HepG2 (cell line): ENCODE data around the gene IL21R. TPM values are rescaled to one million over a fixed set of nuclear protein-coding genes. Genes with fewer than 3 reads are reported as not detected.
A peak's percentile ranks its signal among the peaks of the same experiment; 100 is the strongest.

Experiments used
- ARID2 ChIP-seq: sonication (generic); formaldehyde crosslinking; IDR thresholded peaks from 2 replicates; pipeline ENCODE4 v1.8.1; 2022; ENCODE audit warnings: mild to moderate bottlenecking, missing genetic modification reagents, borderline replicate concordance
- EP300 ChIP-seq, 3 experiments: sonication (generic) in 1 of 3; formaldehyde crosslinking in 1 of 3; IDR thresholded peaks; 2 replicates each; pipeline versions ENCODE4 v1.5.1 to v1.6.1; 2011 to 2020; ENCODE audit warnings: low read depth in 2 of 3, low read length in 2 of 3, borderline replicate concordance in 1 of 3, improper control_type of control experiment in 1 of 3, mild to moderate bottlenecking in 1 of 3, missing genetic modification reagents in 1 of 3, moderate library complexity in 1 of 3
- MIXL1 ChIP-seq: IDR thresholded peaks from 2 replicates; pipeline ENCODE4 v1.6.1; 2016
- MTA1 ChIP-seq: sonication (generic); formaldehyde crosslinking; IDR thresholded peaks from 2 replicates; pipeline ENCODE4 v1.4.0; 2020; ENCODE audit warnings: missing genetic modification reagents, mild to moderate bottlenecking, borderline replicate concordance
- ZC3H13 ChIP-seq: sonication (generic); formaldehyde crosslinking; IDR thresholded peaks from 2 replicates; pipeline ENCODE4 v1.8.1; 2023; ENCODE audit warnings: mild to moderate bottlenecking, missing genetic modification reagents, moderate library complexity
- ZFP1 ChIP-seq: IDR thresholded peaks from 2 replicates; pipeline ENCODE4 v1.6.1; 2016
- polyA plus RNA-seq, 8 experiments: library from polyadenylated mRNA; depleted of rRNA in 3 of 8; stranded (reverse) in 7 of 8; unstranded in 1 of 8; fragments of >200 nt; fragmentation: Illumina TruSeq in 4 of 8; extraction: Trizol in 4 of 8; gene quantifications; 2 replicates each; pipeline versions ENCODE4 v1.2.1 to v1.2.3, GENCODE V29; 2011 to 2016; ENCODE audit warnings: low read depth in 4 of 8, missing spikeins in 1 of 8, mixed read lengths in 1 of 8; ENCODE audit not compliant: insufficient read depth in 1 of 8
- total RNA-seq, 5 experiments: library from RNA; depleted of rRNA; stranded (reverse); fragments of >200 nt; fragmentation: Illumina TruSeq; extraction: Trizol; gene quantifications; 2 replicates each; pipeline ENCODE4 v1.2.3, GENCODE V29; 2016; ENCODE audit warnings: low read depth in 1 of 5
- TF ChIP-seq, protein P1 (sequence below): sonication (generic); formaldehyde crosslinking; IDR thresholded peaks from 2 replicates; pipeline ENCODE4 v1.4.0; 2020; ENCODE audit warnings: missing genetic modification reagents
- TF ChIP-seq, protein P2 (sequence below): sonication (generic); formaldehyde crosslinking; IDR thresholded peaks from 2 replicates; pipeline ENCODE4 v1.4.0; 2020; ENCODE audit warnings: missing genetic modification reagents, borderline replicate concordance
- TF ChIP-seq, protein P3 (sequence below): sonication (generic); formaldehyde crosslinking; IDR thresholded peaks from 2 replicates; pipeline ENCODE4 v1.4.0; 2020; ENCODE audit warnings: missing genetic modification reagents
- TF ChIP-seq, protein P4 (sequence below): sonication (generic); formaldehyde crosslinking; IDR thresholded peaks from 2 replicates; pipeline ENCODE4 v1.4.0; 2020; ENCODE audit warnings: mild to moderate bottlenecking, missing genetic modification reagents

Gene IL21R
- total and polyA plus RNA-seq, 2 of the 13 experiments (the other 11 are each of a cell fraction or from before 2014, with no cell fraction given): 0.49 to 0.64 TPM

DNA sequence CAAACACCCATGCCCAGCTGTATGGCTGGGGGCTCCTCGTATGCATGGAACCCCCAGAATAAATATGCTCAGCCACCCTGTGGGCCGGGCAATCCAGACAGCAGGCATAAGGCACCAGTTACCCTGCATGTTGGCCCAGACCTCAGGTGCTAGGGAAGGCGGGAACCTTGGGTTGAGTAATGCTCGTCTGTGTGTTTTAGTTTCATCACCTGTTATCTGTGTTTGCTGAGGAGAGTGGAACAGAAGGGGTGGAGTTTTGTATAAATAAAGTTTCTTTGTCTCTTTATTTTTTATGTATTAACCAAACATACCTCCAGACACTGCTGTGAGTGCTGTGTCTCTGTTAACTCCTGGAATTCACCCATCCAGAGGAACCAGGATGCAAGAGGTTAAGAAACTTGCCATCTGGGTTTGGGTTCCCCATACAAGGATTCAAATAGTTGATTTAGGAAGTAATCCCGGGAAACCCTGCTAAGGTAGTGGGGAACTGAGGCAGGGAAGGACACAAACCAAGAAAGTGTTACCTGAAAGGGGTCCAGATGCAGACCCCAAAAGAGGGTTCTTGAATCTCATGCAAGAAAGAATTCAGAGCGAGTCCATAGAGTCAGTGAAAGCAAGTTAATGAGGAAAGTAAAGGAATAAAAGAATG is 37.4 kb upstream of the IL21R start (continued):
- TF ChIP-seq, protein P1, sequence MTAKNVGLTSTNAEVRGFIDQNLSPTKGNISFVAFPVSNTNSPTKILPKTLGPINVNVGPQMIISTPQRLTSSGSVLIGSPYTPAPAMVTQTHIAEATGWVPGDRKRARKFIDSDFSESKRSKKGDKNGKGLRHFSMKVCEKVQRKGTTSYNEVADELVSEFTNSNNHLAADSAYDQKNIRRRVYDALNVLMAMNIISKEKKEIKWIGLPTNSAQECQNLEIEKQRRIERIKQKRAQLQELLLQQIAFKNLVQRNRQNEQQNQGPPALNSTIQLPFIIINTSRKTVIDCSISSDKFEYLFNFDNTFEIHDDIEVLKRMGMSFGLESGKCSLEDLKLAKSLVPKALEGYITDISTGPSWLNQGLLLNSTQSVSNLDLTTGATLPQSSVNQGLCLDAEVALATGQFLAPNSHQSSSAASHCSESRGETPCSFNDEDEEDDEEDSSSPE (CRISPR knock-in tag): peak; percentile 95
- TF ChIP-seq ZFP1 (CRISPR knock-in tag) (peak; percentile 71; the same call in 1 of the 2 replicates), MTA1 (CRISPR knock-in tag) (peak; percentile 82), EP300 (IDR thresholded peaks at IDR 0.05; ENCODE audit: low read depth in 2 of 2, low read length in 2 of 2) (peak; percentile 65 to 93; a peak in 3 of 4 replicates), EP300 (CRISPR knock-in tag; IDR thresholded peaks at IDR 0.05; ENCODE audit: borderline replicate concordance) (peak; percentile 72; the same call in 1 of the 2 replicates), ARID2 (CRISPR knock-in tag) (no peak), ZC3H13 (peak; percentile 75; the same call in 1 of the 2 replicates), MIXL1 (CRISPR knock-in tag) (peak; percentile 38; the same call in 1 of the 2 replicates)
- TF ChIP-seq, protein P2, sequence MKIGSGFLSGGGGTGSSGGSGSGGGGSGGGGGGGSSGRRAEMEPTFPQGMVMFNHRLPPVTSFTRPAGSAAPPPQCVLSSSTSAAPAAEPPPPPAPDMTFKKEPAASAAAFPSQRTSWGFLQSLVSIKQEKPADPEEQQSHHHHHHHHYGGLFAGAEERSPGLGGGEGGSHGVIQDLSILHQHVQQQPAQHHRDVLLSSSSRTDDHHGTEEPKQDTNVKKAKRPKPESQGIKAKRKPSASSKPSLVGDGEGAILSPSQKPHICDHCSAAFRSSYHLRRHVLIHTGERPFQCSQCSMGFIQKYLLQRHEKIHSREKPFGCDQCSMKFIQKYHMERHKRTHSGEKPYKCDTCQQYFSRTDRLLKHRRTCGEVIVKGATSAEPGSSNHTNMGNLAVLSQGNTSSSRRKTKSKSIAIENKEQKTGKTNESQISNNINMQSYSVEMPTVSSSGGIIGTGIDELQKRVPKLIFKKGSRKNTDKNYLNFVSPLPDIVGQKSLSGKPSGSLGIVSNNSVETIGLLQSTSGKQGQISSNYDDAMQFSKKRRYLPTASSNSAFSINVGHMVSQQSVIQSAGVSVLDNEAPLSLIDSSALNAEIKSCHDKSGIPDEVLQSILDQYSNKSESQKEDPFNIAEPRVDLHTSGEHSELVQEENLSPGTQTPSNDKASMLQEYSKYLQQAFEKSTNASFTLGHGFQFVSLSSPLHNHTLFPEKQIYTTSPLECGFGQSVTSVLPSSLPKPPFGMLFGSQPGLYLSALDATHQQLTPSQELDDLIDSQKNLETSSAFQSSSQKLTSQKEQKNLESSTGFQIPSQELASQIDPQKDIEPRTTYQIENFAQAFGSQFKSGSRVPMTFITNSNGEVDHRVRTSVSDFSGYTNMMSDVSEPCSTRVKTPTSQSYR (CRISPR knock-in tag): peak; percentile 23; the same call in 1 of the 2 replicates
- TF ChIP-seq, protein P3, sequence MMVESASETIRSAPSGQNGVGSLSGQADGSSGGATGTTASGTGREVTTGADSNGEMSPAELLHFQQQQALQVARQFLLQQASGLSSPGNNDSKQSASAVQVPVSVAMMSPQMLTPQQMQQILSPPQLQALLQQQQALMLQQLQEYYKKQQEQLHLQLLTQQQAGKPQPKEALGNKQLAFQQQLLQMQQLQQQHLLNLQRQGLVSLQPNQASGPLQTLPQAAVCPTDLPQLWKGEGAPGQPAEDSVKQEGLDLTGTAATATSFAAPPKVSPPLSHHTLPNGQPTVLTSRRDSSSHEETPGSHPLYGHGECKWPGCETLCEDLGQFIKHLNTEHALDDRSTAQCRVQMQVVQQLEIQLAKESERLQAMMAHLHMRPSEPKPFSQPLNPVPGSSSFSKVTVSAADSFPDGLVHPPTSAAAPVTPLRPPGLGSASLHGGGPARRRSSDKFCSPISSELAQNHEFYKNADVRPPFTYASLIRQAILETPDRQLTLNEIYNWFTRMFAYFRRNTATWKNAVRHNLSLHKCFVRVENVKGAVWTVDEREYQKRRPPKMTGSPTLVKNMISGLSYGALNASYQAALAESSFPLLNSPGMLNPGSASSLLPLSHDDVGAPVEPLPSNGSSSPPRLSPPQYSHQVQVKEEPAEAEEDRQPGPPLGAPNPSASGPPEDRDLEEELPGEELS: peak; percentile 91
- TF ChIP-seq, protein P4, sequence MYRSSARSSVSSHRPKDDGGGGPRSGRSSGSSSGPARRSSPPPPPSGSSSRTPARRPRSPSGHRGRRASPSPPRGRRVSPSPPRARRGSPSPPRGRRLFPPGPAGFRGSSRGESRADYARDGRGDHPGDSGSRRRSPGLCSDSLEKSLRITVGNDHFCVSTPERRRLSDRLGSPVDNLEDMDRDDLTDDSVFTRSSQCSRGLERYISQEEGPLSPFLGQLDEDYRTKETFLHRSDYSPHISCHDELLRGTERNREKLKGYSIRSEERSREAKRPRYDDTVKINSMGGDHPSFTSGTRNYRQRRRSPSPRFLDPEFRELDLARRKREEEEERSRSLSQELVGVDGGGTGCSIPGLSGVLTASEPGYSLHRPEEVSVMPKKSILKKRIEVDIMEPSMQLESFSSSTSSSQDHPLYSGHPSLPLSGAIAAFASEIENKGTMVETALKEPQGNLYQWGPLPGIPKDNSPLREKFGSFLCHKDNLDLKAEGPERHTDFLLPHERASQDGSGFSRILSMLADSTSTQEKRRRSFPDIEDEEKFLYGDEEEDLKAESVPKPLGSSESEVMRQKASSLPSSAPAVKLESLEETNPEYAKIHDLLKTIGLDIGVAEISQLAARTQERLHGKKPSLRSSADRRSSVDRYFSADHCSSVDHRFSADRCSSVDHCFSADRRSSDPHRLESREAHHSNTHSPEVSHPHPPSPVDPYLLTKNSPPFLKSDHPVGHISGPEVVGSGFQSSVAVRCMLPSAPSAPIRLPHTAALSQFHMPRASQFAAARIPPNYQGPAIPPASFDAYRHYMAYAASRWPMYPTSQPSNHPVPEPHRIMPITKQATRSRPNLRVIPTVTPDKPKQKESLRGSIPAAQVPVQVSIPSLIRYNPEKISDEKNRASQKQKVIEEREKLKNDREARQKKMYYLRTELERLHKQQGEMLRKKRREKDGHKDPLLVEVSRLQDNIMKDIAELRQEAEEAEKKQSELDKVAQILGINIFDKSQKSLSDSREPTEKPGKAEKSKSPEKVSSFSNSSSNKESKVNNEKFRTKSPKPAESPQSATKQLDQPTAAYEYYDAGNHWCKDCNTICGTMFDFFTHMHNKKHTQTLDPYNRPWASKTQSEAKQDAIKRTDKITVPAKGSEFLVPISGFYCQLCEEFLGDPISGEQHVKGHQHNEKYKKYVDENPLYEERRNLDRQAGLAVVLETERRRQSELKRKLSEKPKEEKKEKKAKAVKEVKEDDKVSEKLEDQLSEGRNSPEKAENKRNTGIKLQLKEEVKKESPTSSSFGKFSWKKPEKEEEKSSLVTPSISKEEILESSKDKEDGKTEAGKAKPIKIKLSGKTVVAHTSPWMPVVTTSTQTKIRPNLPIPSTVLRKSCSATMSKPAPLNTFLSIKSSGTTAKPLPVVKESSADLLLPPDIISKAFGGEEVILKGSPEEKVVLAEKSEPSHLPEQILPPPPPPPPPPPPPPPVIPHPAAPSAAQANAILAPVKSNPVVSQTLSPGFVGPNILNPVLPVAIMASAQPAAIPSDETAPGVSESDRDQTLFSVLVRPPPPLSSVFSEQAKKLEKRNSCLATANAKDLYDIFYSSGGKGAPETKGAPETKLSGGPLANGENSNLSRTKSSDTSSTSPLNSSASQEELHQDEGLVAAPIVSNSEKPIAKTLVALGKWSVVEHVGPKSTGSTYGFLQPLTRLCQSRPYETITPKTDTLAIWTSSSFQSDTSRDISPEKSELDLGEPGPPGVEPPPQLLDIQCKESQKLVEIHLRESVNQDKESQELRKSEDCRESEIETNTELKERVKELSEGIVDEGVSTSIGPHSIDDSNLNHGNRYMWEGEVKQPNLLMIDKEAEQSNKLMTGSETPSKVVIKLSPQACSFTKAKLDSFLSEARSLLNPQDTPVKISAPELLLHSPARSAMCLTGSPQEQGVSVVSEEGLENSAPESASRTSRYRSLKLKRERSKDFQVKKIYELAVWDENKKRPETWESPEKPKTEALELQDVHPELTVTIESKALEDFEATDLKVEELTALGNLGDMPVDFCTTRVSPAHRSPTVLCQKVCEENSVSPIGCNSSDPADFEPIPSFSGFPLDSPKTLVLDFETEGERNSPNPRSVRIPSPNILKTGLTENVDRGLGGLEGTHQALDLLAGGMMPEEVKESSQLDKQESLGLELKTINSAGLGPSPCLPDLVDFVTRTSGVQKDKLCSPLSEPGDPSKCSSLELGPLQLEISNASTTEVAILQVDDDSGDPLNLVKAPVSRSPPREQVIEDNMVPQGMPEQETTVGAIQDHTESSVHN: 0 out of 2 replicates have a peak, but pooled peaks have one; percentile 5
